ENCODE measurements around the gene PRPF40B. TPM values are rescaled to one million over a fixed set of nuclear protein-coding genes. Genes with fewer than 3 reads are reported as not detected.

PRPF40B gene
- total and polyA plus RNA-seq, 2 donors from 2014 or later, result 20.1 to 33.3 TPM

DNA sequence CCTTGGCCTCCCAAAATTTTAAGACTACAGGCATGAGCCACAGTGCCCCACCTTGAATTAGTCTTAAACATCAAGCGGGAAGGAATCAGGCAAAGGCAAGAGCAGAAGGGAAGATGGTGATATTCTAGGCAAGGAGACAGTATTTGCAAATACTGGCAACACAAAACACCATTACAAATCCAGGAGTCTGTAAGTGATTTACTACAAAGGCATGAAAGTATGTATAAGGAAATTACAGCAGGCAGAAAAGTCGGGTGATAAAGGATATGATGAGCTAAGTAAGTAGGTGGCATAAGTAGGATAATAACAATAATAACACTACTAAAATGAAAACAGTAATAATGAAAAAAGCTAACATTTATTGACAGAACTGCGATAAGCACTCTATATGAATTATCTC is 55.4 kb downstream of the PRPF40B start:
- intact Hi-C loops (cut with DNase I), result no loop called here
- H3K27ac ChIP-seq (ENCODE audit: low read depth in 2 of 2, low read length in 2 of 2), result no peak overlapping the region
- no peaks in the 10 kb centered on the region for H3K27me3 ChIP-seq (ENCODE audit: control insufficient read depth, insufficient read depth, low read length)
- no peak overlapping the region for H3K4me3 ChIP-seq (ENCODE audit: low read length in 3 of 3)
- TF ChIP-seq, protein P1, sequence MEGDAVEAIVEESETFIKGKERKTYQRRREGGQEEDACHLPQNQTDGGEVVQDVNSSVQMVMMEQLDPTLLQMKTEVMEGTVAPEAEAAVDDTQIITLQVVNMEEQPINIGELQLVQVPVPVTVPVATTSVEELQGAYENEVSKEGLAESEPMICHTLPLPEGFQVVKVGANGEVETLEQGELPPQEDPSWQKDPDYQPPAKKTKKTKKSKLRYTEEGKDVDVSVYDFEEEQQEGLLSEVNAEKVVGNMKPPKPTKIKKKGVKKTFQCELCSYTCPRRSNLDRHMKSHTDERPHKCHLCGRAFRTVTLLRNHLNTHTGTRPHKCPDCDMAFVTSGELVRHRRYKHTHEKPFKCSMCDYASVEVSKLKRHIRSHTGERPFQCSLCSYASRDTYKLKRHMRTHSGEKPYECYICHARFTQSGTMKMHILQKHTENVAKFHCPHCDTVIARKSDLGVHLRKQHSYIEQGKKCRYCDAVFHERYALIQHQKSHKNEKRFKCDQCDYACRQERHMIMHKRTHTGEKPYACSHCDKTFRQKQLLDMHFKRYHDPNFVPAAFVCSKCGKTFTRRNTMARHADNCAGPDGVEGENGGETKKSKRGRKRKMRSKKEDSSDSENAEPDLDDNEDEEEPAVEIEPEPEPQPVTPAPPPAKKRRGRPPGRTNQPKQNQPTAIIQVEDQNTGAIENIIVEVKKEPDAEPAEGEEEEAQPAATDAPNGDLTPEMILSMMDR (IDR thresholded peaks at IDR 0.05; ENCODE audit: borderline replicate concordance, extremely low read depth, insufficient read depth), result no peak
- DNase-seq, result no peak
- H3K9ac ChIP-seq (ENCODE audit: low read length in 3 of 3), result no peak overlapping the region
- no peak for FAIRE-seq
- H3K4me1 ChIP-seq (ENCODE audit: control insufficient read depth in 2 of 3, insufficient read depth in 2 of 3, low read depth in 1 of 3, low read length in 3 of 3), result peaks cover 8 to 11% (median 9%) of the 10 kb centered on the region in 3 donors
- H3K36me3 ChIP-seq (ENCODE audit: control insufficient read depth in 2 of 3, insufficient read depth in 3 of 3, low read length in 3 of 3), result no peaks in the 10 kb centered on the region
- no peaks in the 10 kb centered on the region for H3K9me3 ChIP-seq (ENCODE audit: control insufficient read depth in 2 of 3, insufficient read depth in 1 of 3, low read length in 3 of 3)

DNA sequence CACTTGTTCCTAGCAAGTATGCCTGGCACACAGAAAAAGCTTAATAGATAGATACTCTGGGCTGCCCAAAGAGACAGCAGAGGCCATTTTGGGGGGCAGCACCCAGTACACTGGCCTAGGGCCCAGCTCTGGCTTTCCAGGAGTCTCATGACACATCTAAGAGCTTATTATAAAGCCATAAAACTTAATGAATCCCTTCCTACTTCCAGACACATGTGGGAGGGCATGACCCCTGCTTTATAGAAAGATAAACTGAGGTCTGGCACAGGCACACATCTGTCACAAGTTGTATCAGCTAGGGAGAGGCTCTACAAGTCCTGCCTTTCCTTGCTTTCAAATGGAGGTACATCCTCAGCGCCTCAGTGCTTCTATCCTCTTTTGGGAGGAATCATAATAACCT is 56.7 kb downstream of the PRPF40B start:
- Histone ChIP-seq H3K9me3 (ENCODE audit: control insufficient read depth in 2 of 3, insufficient read depth in 1 of 3, low read length in 3 of 3) (no peaks in the 10 kb centered on the region), H3K27ac (ENCODE audit: low read depth in 2 of 2, low read length in 2 of 2) (no peak overlapping the region), H3K36me3 (ENCODE audit: control insufficient read depth in 2 of 3, insufficient read depth in 3 of 3, low read length in 3 of 3) (no peaks in the 10 kb centered on the region), H3K27me3 (ENCODE audit: control insufficient read depth, insufficient read depth, low read length) (no peaks in the 10 kb centered on the region), H3K4me3 (ENCODE audit: low read length in 3 of 3) (no peak overlapping the region), H3K4me1 (ENCODE audit: control insufficient read depth in 2 of 3, insufficient read depth in 2 of 3, low read depth in 1 of 3, low read length in 3 of 3) (peaks cover 0 to 7% (median 0%) of the 10 kb centered on the region in 3 donors), H3K9ac (ENCODE audit: low read length in 3 of 3) (no peak overlapping the region)
- TF ChIP-seq, protein P1 (IDR thresholded peaks at IDR 0.05; ENCODE audit: borderline replicate concordance, extremely low read depth, insufficient read depth), result no peak
- no peak for DNase-seq
- intact Hi-C loops (cut with DNase I), result no loop called here
- no peak for FAIRE-seq

DNA sequence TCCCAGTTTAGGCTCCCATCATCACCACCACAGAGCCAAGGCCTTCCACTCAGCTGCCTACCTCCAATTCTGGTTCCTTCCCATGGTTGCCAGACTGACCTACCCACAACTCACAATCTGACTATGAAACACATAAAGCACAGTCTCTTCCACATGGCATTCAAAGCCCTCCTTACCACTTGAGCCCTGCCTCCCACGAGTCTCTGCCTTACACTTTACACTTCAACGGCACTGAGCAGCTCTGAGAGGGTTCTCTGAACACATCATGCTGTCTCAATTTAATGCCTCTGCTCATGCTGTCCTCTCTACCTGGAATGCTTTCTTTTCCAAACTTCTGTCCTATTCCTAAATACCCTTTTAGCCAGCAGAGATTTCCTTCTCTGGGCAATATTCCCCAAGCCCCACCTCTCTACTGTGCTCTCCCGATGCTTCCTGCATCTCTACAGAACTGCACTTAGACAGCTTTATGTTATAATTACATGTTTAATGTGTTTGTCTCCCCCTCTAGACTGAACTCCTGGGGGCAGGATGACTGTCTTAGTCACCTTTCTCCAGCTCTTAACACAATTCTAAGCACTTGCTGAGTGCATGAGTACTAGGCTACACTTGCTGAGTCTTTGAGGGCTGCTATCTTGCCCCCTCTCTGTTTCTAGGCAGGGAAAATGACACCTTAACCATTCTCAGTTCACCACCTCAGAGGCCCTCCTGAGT is 60.4 kb downstream of the PRPF40B start:
- intact Hi-C loops (cut with DNase I), result no loop called here
- H3K27me3 ChIP-seq (ENCODE audit: control insufficient read depth, insufficient read depth, low read length), result no peaks in the 10 kb centered on the region
- H3K27ac ChIP-seq (ENCODE audit: low read depth in 2 of 2, low read length in 2 of 2), result no peak overlapping the region
- H3K9me3 ChIP-seq (ENCODE audit: control insufficient read depth in 2 of 3, insufficient read depth in 1 of 3, low read length in 3 of 3), result no peaks in the 10 kb centered on the region
- no peak overlapping the region for H3K9ac ChIP-seq (ENCODE audit: low read length in 3 of 3)
- TF ChIP-seq, protein P1 (IDR thresholded peaks at IDR 0.05; ENCODE audit: borderline replicate concordance, extremely low read depth, insufficient read depth), result no peak
- no peaks in the 10 kb centered on the region for H3K36me3 ChIP-seq (ENCODE audit: control insufficient read depth in 2 of 3, insufficient read depth in 3 of 3, low read length in 3 of 3)
- DNase-seq, result peak in 2 of 5 donors; percentile 37 to 47
- no peak overlapping the region for H3K4me3 ChIP-seq (ENCODE audit: low read length in 3 of 3)
- peaks cover 0 to 5% (median 0%) of the 10 kb centered on the region in 3 donors for H3K4me1 ChIP-seq (ENCODE audit: control insufficient read depth in 2 of 3, insufficient read depth in 2 of 3, low read depth in 1 of 3, low read length in 3 of 3)
- FAIRE-seq, result no peak

All from kidney (tissue), 14 donors.